ENCODE results near the gene B3GALT6. TPM values are rescaled to one million over a fixed set of nuclear protein-coding genes. Genes with fewer than 3 reads are reported as not detected.

The B3GALT6 gene
- total and polyA plus RNA-seq, 4 donors = 1.2 to 9.0 (median 8.3) TPM

DNA sequence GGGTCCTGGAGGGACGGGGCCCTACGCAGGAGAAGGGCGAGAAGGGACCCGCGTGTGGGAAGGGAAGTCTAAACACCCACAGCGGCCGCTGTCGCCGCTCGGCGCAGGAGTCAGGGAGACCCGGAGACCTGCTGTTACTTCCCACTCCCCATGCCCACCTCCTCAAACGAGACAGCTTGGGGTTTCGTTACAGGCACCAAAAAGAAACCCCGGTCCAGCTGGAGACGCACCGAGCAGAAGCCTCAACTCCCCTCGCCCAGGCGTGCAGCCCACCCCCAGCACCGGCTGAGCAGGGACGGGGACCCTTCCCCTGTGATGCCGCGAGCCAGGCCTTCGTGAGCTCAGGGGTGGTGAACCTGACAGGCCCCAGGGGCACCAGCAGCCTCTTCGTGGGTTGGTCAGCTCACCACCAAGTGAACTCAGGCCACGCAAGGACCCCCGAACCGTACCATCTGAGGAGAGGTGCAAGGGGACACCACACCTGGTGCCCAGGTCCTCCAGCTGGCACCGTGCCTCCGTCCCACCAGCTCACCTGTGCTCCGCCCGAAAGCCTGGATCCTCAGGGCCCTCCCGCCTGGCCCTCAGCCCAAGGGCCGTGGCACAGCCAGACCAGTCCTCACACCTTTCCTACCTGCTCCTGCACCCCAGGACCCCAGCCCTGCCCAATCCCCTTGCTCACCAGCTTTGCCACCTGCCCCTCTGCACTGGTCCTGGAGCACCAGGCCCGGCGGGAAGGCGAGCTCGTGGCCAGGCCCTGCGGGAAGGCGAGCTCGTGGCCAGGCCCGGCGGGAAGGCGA, 5.3 kb upstream of the B3GALT6 start:
- TF ChIP-seq GABPA (IDR thresholded peaks at IDR 0.05 in 1 of 2, conservative IDR thresholded peaks at IDR 0.05 in 1 of 2) = no peak
- TF ChIP-seq JUND (IDR thresholded peaks at IDR 0.05) = no peak
- TF ChIP-seq, protein P1, sequence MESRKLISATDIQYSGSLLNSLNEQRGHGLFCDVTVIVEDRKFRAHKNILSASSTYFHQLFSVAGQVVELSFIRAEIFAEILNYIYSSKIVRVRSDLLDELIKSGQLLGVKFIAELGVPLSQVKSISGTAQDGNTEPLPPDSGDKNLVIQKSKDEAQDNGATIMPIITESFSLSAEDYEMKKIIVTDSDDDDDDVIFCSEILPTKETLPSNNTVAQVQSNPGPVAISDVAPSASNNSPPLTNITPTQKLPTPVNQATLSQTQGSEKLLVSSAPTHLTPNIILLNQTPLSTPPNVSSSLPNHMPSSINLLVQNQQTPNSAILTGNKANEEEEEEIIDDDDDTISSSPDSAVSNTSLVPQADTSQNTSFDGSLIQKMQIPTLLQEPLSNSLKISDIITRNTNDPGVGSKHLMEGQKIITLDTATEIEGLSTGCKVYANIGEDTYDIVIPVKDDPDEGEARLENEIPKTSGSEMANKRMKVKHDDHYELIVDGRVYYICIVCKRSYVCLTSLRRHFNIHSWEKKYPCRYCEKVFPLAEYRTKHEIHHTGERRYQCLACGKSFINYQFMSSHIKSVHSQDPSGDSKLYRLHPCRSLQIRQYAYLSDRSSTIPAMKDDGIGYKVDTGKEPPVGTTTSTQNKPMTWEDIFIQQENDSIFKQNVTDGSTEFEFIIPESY (IDR thresholded peaks at IDR 0.05) = no peak
- TF ChIP-seq YY1 (IDR thresholded peaks at IDR 0.05) = no peak
- TF ChIP-seq, protein P2, sequence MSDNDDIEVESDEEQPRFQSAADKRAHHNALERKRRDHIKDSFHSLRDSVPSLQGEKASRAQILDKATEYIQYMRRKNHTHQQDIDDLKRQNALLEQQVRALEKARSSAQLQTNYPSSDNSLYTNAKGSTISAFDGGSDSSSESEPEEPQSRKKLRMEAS (IDR thresholded peaks at IDR 0.05) = no peak
- no peak for TF ChIP-seq SP1 (IDR thresholded peaks at IDR 0.05)
- TF ChIP-seq, protein P3, sequence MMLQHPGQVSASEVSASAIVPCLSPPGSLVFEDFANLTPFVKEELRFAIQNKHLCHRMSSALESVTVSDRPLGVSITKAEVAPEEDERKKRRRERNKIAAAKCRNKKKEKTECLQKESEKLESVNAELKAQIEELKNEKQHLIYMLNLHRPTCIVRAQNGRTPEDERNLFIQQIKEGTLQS (IDR thresholded peaks at IDR 0.05) = no peak
- no peak for TF ChIP-seq EGR1 (IDR thresholded peaks at IDR 0.05; ENCODE audit: low read depth in 2 of 2)
- no peak for TF ChIP-seq HNF4A (conservative IDR thresholded peaks at IDR 0.05)
- TF ChIP-seq, protein P4, sequence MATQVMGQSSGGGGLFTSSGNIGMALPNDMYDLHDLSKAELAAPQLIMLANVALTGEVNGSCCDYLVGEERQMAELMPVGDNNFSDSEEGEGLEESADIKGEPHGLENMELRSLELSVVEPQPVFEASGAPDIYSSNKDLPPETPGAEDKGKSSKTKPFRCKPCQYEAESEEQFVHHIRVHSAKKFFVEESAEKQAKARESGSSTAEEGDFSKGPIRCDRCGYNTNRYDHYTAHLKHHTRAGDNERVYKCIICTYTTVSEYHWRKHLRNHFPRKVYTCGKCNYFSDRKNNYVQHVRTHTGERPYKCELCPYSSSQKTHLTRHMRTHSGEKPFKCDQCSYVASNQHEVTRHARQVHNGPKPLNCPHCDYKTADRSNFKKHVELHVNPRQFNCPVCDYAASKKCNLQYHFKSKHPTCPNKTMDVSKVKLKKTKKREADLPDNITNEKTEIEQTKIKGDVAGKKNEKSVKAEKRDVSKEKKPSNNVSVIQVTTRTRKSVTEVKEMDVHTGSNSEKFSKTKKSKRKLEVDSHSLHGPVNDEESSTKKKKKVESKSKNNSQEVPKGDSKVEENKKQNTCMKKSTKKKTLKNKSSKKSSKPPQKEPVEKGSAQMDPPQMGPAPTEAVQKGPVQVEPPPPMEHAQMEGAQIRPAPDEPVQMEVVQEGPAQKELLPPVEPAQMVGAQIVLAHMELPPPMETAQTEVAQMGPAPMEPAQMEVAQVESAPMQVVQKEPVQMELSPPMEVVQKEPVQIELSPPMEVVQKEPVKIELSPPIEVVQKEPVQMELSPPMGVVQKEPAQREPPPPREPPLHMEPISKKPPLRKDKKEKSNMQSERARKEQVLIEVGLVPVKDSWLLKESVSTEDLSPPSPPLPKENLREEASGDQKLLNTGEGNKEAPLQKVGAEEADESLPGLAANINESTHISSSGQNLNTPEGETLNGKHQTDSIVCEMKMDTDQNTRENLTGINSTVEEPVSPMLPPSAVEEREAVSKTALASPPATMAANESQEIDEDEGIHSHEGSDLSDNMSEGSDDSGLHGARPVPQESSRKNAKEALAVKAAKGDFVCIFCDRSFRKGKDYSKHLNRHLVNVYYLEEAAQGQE (IDR thresholded peaks at IDR 0.05) = no peak
- TF ChIP-seq NR2F2 (IDR thresholded peaks at IDR 0.05) = no peak
- no peak for TF ChIP-seq HNF4G (IDR thresholded peaks at IDR 0.05)
- TF ChIP-seq RAD21 (IDR thresholded peaks at IDR 0.05) = no peak
- Histone ChIP-seq H3K4me3 (ENCODE audit: low read depth in 1 of 3, low read length in 3 of 3) (no peak overlapping the region), H3K27ac (ENCODE audit: low read depth in 1 of 2, low read length in 2 of 2) (no peak overlapping the region), H3K27me3 (ENCODE audit: control insufficient read depth in 4 of 4, insufficient read depth in 4 of 4, low read length in 3 of 4) (no peaks in the 10 kb centered on the region), H3K4me1 (ENCODE audit: control insufficient read depth in 4 of 4, insufficient read depth in 4 of 4, low read length in 3 of 4) (peaks cover 9 to 20% (median 15%) of the 10 kb centered on the region in 4 donors), H3K9ac (ENCODE audit: low read depth in 1 of 2, low read length in 2 of 2) (no peak overlapping the region), H3K36me3 (ENCODE audit: control insufficient read depth in 4 of 4, insufficient read depth in 3 of 4, low read depth in 1 of 4, low read length in 3 of 4) (peaks cover 14 to 47% (median 28%) of the 10 kb centered on the region in 4 donors), H3K9me3 (ENCODE audit: control insufficient read depth in 4 of 4, low read length in 3 of 4) (no peaks in the 10 kb centered on the region)
- no peak for DNase-seq (ENCODE audit: low spot score)
- WGBS = 97% methylated on average over 44 of the region's 44 CpGs

DNA sequence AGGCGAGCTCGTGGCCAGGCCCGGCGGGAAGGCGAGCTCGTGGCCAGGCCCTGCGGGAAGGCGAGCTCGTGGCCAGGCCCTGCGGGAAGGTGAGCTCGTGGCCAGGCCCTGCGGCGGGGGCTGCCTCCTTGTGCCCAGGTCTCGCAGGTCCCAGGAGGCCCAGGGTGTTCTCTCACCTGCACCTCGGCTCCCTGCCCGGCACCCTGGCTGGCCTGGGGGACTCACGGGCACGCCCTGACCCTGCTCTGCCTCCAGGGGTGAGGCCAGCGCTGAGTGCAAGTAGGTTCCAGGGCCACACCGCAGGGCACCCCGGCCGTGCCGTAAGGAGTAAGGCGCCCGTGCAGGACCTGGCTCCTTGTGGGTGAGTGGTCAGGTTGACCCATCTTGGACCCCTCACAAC, 4.7 kb upstream of the B3GALT6 start:
- WGBS = 98% methylated on average over 25 of the region's 25 CpGs
- Histone ChIP-seq H3K9me3 (ENCODE audit: control insufficient read depth in 4 of 4, low read length in 3 of 4) (no peaks in the 10 kb centered on the region), H3K9ac (ENCODE audit: low read depth in 1 of 2, low read length in 2 of 2) (no peak overlapping the region), H3K4me3 (ENCODE audit: low read depth in 1 of 3, low read length in 3 of 3) (no peak overlapping the region), H3K36me3 (ENCODE audit: control insufficient read depth in 4 of 4, insufficient read depth in 3 of 4, low read depth in 1 of 4, low read length in 3 of 4) (peaks cover 11 to 41% (median 26%) of the 10 kb centered on the region in 4 donors), H3K4me1 (ENCODE audit: control insufficient read depth in 4 of 4, insufficient read depth in 4 of 4, low read length in 3 of 4) (peaks cover 11 to 21% (median 15%) of the 10 kb centered on the region in 4 donors), H3K27ac (ENCODE audit: low read depth in 1 of 2, low read length in 2 of 2) (no peak overlapping the region), H3K27me3 (ENCODE audit: control insufficient read depth in 4 of 4, insufficient read depth in 4 of 4, low read length in 3 of 4) (no peaks in the 10 kb centered on the region)
- DNase-seq (ENCODE audit: low spot score) = no peak
- TF ChIP-seq RAD21 (IDR thresholded peaks at IDR 0.05) = no peak
- TF ChIP-seq, protein P5, sequence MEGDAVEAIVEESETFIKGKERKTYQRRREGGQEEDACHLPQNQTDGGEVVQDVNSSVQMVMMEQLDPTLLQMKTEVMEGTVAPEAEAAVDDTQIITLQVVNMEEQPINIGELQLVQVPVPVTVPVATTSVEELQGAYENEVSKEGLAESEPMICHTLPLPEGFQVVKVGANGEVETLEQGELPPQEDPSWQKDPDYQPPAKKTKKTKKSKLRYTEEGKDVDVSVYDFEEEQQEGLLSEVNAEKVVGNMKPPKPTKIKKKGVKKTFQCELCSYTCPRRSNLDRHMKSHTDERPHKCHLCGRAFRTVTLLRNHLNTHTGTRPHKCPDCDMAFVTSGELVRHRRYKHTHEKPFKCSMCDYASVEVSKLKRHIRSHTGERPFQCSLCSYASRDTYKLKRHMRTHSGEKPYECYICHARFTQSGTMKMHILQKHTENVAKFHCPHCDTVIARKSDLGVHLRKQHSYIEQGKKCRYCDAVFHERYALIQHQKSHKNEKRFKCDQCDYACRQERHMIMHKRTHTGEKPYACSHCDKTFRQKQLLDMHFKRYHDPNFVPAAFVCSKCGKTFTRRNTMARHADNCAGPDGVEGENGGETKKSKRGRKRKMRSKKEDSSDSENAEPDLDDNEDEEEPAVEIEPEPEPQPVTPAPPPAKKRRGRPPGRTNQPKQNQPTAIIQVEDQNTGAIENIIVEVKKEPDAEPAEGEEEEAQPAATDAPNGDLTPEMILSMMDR (IDR thresholded peaks at IDR 0.05; ENCODE audit: low read depth, low read length, missing input control) = no peak
- TF ChIP-seq, protein P1 (IDR thresholded peaks at IDR 0.05) = no peak
- no peak for TF ChIP-seq TAF1 (conservative IDR thresholded peaks at IDR 0.05)
- TF ChIP-seq, protein P4 (IDR thresholded peaks at IDR 0.05) = no peak
- no peak for TF ChIP-seq HNF4A (conservative IDR thresholded peaks at IDR 0.05)
- TF ChIP-seq RXRA (IDR thresholded peaks at IDR 0.05) = no peak
- TF ChIP-seq FOXA1 (IDR thresholded peaks at IDR 0.05) = no peak
- TF ChIP-seq JUND (IDR thresholded peaks at IDR 0.05) = no peak
- TF ChIP-seq FOXA2 (IDR thresholded peaks at IDR 0.05) = no peak
